ENCODE measurements around the gene ENTPD7.

- TF ChIP-seq CTCF (IDR thresholded peaks at IDR 0.05 in 8 of 11, conservative IDR thresholded peaks at IDR 0.05 in 3 of 11) = no peak
- no peak for TF ChIP-seq POLR2A (IDR thresholded peaks at IDR 0.05)
Observed at GRCh38 chr10:99695761-99696160, 36.5 kb downstream of the ENTPD7 start.
